Panc1 (cell line): Measurements from ENCODE around the gene DCC. TPM values are rescaled to one million over a fixed set of nuclear protein-coding genes. Genes with fewer than 3 reads are reported as not detected.

Source experiments
- ATAC-seq: fragments of 200-7000 bp; cut with Tn5 transposase; 2 replicates; pipeline ENCODE4 v1.9.1; 2020; ENCODE audit warnings: mild to moderate bottlenecking, moderate library complexity
- BruUV-seq: library from RNA; stranded (reverse); fragments of 400-500 nt; replicated peaks from 2 replicates; lab custom pipeline; 2021; lab: Mats Ljungman, UMichigan
- CTCF ChIA-PET: fragments of 300-600 bp; sonication (Branson Sonifier 250); formaldehyde crosslinking; loops from one replicate; lab custom pipeline; 2022; ENCODE audit warnings: antibody characterized with exemption; lab: Charles Lee
- POLR2A ChIA-PET: fragments of 300-600 bp; sonication (Branson Sonifier 250); formaldehyde crosslinking; loops from one replicate; lab custom pipeline; 2022; ENCODE audit warnings: antibody characterized with exemption; lab: Charles Lee
- DNase-seq: peaks from one replicate; pipeline ENCODE4 v3.0.0-alpha.2; 2010; ENCODE audit warnings: low read depth, low spot score
- H3K27ac ChIP-seq: 2 replicates; pipeline ENCODE4 v1.5.1; 2011; ENCODE audit warnings: mild to moderate bottlenecking, low read length, inconsistent platforms
- H3K27me3 ChIP-seq: fragments of 200-500 bp; sonication (Bioruptor generic); 2 replicates; pipeline ENCODE4 v1.6.0; 2014; ENCODE audit warnings: low read length, inconsistent platforms; ENCODE audit not compliant: control insufficient read depth, insufficient read depth
- H3K36me3 ChIP-seq: fragments of 200-500 bp; sonication (Bioruptor generic); 2 replicates; pipeline ENCODE4 v1.5.1; 2014; ENCODE audit warnings: inconsistent platforms, mild to moderate bottlenecking, low read length, moderate library complexity; ENCODE audit not compliant: control insufficient read depth, insufficient read depth
- H3K4me1 ChIP-seq: 2 replicates; pipeline ENCODE4 v1.5.1; 2011; ENCODE audit warnings: inconsistent platforms, mild to moderate bottlenecking, low read length, moderate library complexity; ENCODE audit not compliant: control insufficient read depth, insufficient read depth
- H3K4me3 ChIP-seq, 2 experiments: 2 replicates each; pipeline ENCODE4 v1.5.1; 2011 to 2012; ENCODE audit warnings: low read depth in 2 of 2, low read length in 2 of 2, mild to moderate bottlenecking in 2 of 2, inconsistent platforms in 1 of 2, moderate library complexity in 1 of 2
- H3K9me3 ChIP-seq: fragments of 200-500 bp; sonication (Bioruptor generic); 2 replicates; pipeline ENCODE4 v1.5.1; 2014; ENCODE audit warnings: low read depth, mild to moderate bottlenecking, inconsistent platforms, low read length, moderate library complexity; ENCODE audit not compliant: control insufficient read depth, insufficient read depth
- CTCF ChIP-seq: fragments of 450-650 bp; IDR thresholded peaks from 2 replicates; pipeline ENCODE4 v1.5.1; 2017; ENCODE audit warnings: mild to moderate bottlenecking
- POLR2AphosphoS5 ChIP-seq: IDR thresholded peaks from 2 replicates; pipeline ENCODE4 v1.6.1; 2012; ENCODE audit warnings: mild to moderate bottlenecking, low read depth, low read length, moderate library complexity
- REST ChIP-seq, 2 experiments: IDR thresholded peaks; 2 replicates each; pipeline ENCODE4 v1.6.1; 2011 to 2012; ENCODE audit warnings: low read depth in 2 of 2, control low read depth in 1 of 2, low read length in 1 of 2, mild to moderate bottlenecking in 1 of 2, moderate library complexity in 1 of 2; ENCODE audit not compliant: insufficient read depth in 1 of 2
- SIN3A ChIP-seq: IDR thresholded peaks from 2 replicates; pipeline ENCODE4 v1.6.1; 2012; ENCODE audit warnings: low read depth, mild to moderate bottlenecking, low read length, moderate library complexity, borderline replicate concordance; ENCODE audit not compliant: insufficient read depth
- TCF7L2 ChIP-seq: IDR thresholded peaks from 2 replicates; pipeline ENCODE4 v1.6.1; 2011; ENCODE audit warnings: mild to moderate bottlenecking, low read depth, low read length, inconsistent platforms
- in situ Hi-C: cut with HindIII; loops from 2 replicates; pipeline ENCODE4 v1.10.0; 2016; ENCODE audit warnings: low sequenced_read_pairs, low pct_unique_long_range_greater_than_20kb
- intact Hi-C: fragments of 100-400 bp; cut with micrococcal nuclease; formaldehyde crosslinking; loops from one replicate; pipeline ENCODE4 v1.10.0; 2022; ENCODE audit not compliant: unreplicated experiment
- total RNA-seq: library from RNA; stranded (reverse); gene quantifications from one replicate; pipeline ENCODE4 v1.2.1, GENCODE V29; 2021; ENCODE audit not compliant: unreplicated experiment

The DCC gene
- total RNA-seq, 1 experiment from 2014 or later: not detected

GRCh38 chr18:52869942-52870907, 530.2 kb downstream of the DCC start:
- Histone ChIP-seq H3K36me3 (no peaks in the 10 kb centered on the region), H3K27me3 (no peaks in the 10 kb centered on the region), H3K4me3 (no peak overlapping the region), H3K4me1 (no peaks in the 10 kb centered on the region), H3K27ac (no peak overlapping the region), H3K9me3 (no peaks in the 10 kb centered on the region)
- intact Hi-C loops (no loop called here), in situ Hi-C loops (no loop called here)
- no peak for DNase-seq
- ChIA-PET CTCF (interaction anchor here (0.7 kb wide), 1 partner anchor 21 kb away, joined by 3 read pairs; no protein-coding TSS in a partner anchor), POLR2A (no interaction called here)
- no TSS peak for BruUV-seq
- TF ChIP-seq POLR2AphosphoS5 (no peak), CTCF (no peak), TCF7L2 (no peak), REST (IDR thresholded peaks at IDR 0.05; ENCODE audit: insufficient read depth in 1 of 2, low read depth in 2 of 2, low read length in 1 of 2) (no peak), SIN3A (no peak)
- ATAC-seq: no peak

GRCh38 chr18:52874774-52875173, 534.8 kb downstream of the DCC start:
- no peaks in the 10 kb centered on the region for H3K36me3 ChIP-seq
- intact Hi-C loops: no loop called here
- no TSS peak for BruUV-seq
- ATAC-seq (no peak), DNase-seq (no peak)
- H3K9me3 ChIP-seq: no peaks in the 10 kb centered on the region
- H3K4me3 ChIP-seq: no peak overlapping the region
- H3K27me3 ChIP-seq: no peaks in the 10 kb centered on the region
- no peak overlapping the region for H3K27ac ChIP-seq
- TF ChIP-seq CTCF (no peak), POLR2AphosphoS5 (no peak), REST (IDR thresholded peaks at IDR 0.05; ENCODE audit: insufficient read depth in 1 of 2, low read depth in 2 of 2, low read length in 1 of 2) (no peak), SIN3A (no peak), TCF7L2 (no peak)
- H3K4me1 ChIP-seq: no peaks in the 10 kb centered on the region
- in situ Hi-C loops: no loop called here
- CTCF ChIA-PET: no interaction called here
- POLR2A ChIA-PET: no interaction called here
